Omental fat pad (tissue), 4 donors: ENCODE results near the gene PSMC3. TPM values are rescaled to one million over a fixed set of nuclear protein-coding genes. Genes with fewer than 3 reads are reported as not detected.
"Not testable (repeated sequence)": the region's sequence is repeated elsewhere in the genome, so short reads cannot be mapped to it uniquely, and the experiment has no call there.

ENCODE experiments used
- ATAC-seq: fragments of 150-250 bp; one replicate; pipeline ENCODE4 v1.9.1; 2016; ENCODE audit warnings: mild to moderate bottlenecking, moderate library complexity; ENCODE audit not compliant: low FRiP score
- DNase-seq: peaks from one replicate; pipeline ENCODE4 v3.0.0-alpha.2; 2019; ENCODE audit warnings: low spot score
- total RNA-seq, 4 donors: library from RNA; depleted of rRNA; stranded (reverse); fragments of >200 nt; gene quantifications; one replicate each; pipeline ENCODE4 v1.1.0, GENCODE V29; 2016
- TF ChIP-seq, protein P1 (sequence below), 3 donors: fragments of 450-650 bp; IDR thresholded peaks; one replicate each; pipeline ENCODE4 v1.5.1; 2016 to 2017; ENCODE audit warnings: antibody characterized with exemption in 3 of 3, mild to moderate bottlenecking in 3 of 3, moderate library complexity in 2 of 3

Gene PSMC3
- total RNA-seq, 4 donors from 2014 or later: 90.1 to 142 (median 123) TPM

DNA sequence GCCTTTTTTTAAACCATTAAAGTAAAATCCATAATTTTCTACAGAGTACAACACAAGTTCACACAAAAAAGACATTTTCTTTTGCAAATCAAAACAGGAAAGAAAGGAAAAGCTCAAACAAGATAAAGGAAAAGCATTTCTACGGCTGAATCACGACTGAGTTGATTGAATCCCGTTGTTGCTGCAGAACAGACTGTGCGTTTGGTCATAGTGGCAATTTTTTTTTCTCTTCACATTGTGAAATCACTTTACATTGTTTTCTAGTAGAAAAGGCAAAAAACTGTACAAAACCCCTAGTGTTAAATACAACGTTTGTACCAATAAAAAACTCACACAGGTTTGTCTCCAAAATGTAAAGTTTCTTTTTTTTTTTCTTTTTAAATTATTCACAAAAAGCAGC is 40.0 kb upstream of the PSMC3 start:
- DNase-seq (no peak), ATAC-seq (no peak)
- TF ChIP-seq, protein P1, sequence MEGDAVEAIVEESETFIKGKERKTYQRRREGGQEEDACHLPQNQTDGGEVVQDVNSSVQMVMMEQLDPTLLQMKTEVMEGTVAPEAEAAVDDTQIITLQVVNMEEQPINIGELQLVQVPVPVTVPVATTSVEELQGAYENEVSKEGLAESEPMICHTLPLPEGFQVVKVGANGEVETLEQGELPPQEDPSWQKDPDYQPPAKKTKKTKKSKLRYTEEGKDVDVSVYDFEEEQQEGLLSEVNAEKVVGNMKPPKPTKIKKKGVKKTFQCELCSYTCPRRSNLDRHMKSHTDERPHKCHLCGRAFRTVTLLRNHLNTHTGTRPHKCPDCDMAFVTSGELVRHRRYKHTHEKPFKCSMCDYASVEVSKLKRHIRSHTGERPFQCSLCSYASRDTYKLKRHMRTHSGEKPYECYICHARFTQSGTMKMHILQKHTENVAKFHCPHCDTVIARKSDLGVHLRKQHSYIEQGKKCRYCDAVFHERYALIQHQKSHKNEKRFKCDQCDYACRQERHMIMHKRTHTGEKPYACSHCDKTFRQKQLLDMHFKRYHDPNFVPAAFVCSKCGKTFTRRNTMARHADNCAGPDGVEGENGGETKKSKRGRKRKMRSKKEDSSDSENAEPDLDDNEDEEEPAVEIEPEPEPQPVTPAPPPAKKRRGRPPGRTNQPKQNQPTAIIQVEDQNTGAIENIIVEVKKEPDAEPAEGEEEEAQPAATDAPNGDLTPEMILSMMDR (IDR thresholded peaks at IDR 0.05): no peak

DNA sequence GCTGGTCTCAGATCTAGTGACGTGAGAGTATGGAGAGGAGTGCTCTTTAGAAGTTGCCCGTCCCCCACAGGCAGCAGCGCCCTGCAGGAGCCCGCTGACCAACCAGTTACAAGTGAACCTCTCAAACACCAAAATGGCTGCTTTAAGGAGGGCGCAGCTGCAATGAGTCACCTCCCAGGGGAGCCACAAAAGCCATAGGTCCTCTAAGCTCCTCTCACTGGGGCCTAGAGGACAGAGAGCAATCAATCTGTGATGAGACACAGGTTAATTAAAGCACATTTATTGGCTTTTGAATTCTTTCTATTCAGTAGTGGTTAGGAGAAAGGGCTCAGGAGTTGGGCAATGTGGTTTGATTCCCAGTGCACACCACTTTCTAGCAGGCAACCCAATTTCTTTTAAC is 38.2 kb upstream of the PSMC3 start:
- DNase-seq (no peak), ATAC-seq (no peak)
- TF ChIP-seq, protein P1 (IDR thresholded peaks at IDR 0.05): no peak

- DNase-seq: no peak
- ATAC-seq: no peak
- TF ChIP-seq, protein P1 (IDR thresholded peaks at IDR 0.05): no peak
These were observed 35.6 kb upstream of the PSMC3 start for GRCh38 chr11:47461876-47462275.

- DNase-seq (no peak), ATAC-seq (no peak)
- TF ChIP-seq, protein P1 (IDR thresholded peaks at IDR 0.05): no peak
These were observed 34.5 kb upstream of the PSMC3 start for GRCh38 chr11:47460571-47461235.

DNA sequence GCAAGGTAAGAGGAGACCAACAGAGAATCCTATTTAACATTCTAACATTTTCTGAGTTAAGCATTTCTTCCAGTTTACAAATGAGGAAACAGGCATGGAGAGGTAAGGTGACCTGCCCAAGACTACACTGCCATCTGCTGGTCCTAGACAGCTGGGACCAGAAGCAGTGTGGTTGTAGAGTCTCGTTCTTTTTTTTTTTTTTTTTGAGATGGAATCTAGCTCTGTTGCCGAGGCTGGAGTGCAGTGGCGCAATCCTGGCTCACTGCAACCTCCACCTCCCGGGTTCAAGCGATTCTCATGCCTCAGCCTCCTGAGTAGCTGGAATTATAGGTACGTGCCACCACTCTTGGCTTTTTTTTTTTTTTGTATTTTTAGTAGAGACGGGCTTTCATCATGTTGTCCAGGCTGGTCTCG is 28.0 kb upstream of the PSMC3 start:
- ATAC-seq: peak; percentile 65
- not testable (repeated sequence) for DNase-seq

- no peak for DNase-seq
- TF ChIP-seq, protein P1 (IDR thresholded peaks at IDR 0.05): no peak
- ATAC-seq: no peak
These were observed 27.1 kb upstream of the PSMC3 start for GRCh38 chr11:47453365-47453764.

- TF ChIP-seq, protein P1 (IDR thresholded peaks at IDR 0.05): no peak
- ATAC-seq (no peak), DNase-seq (no peak)
These were observed 25.8 kb upstream of the PSMC3 start for GRCh38 chr11:47451990-47452389.
